DMS114 treated with DMSO at 0.1 percent for 48 hours (cell line): ENCODE measurements around the gene AFF1.

Source experiments
- DNase-seq: peaks from one replicate; lab custom pipeline; 2025; ENCODE audit not compliant: unreplicated experiment; lab: John Stamatoyannopoulos, UW

The AFF1 gene

GRCh38 chr4:86950831-86951525, 16.2 kb downstream of the AFF1 start:
- DNase-seq, result no peak

- no peak for DNase-seq
Observed at GRCh38 chr4:86955888-86956451, 21.2 kb downstream of the AFF1 start.

GRCh38 chr4:86957215-86957614, 22.4 kb downstream of the AFF1 start:
- DNase-seq, result no peak

- no peak for DNase-seq
Observed at GRCh38 chr4:86959588-86960500, 25.0 kb downstream of the AFF1 start.

- DNase-seq, result no peak
Observed at GRCh38 chr4:86960557-86960961, 25.7 kb downstream of the AFF1 start.

GRCh38 chr4:86961116-86961515, 26.3 kb downstream of the AFF1 start:
- no peak for DNase-seq

- no peak for DNase-seq
Observed at GRCh38 chr4:86961605-86962295, 26.9 kb downstream of the AFF1 start.

- no peak for DNase-seq
Observed at GRCh38 chr4:86963697-86964096, 28.9 kb downstream of the AFF1 start.

GRCh38 chr4:86965019-86965976, 30.5 kb downstream of the AFF1 start:
- DNase-seq, result no peak

- DNase-seq, result no peak
Observed at GRCh38 chr4:86967073-86967472, 32.3 kb downstream of the AFF1 start.

- no peak for DNase-seq
Observed at GRCh38 chr4:86967798-86968197, 33.0 kb downstream of the AFF1 start.

GRCh38 chr4:86968547-86968946, 33.7 kb downstream of the AFF1 start:
- no peak for DNase-seq

- no peak for DNase-seq
Observed at GRCh38 chr4:86970447-86971354, 35.9 kb downstream of the AFF1 start.

- no peak for DNase-seq
Observed at GRCh38 chr4:86971355-86971683, 36.5 kb downstream of the AFF1 start.

GRCh38 chr4:86972997-86973396, 38.2 kb downstream of the AFF1 start:
- no peak for DNase-seq

- DNase-seq, result no peak
Observed at GRCh38 chr4:86973668-86974067, 38.9 kb downstream of the AFF1 start.

GRCh38 chr4:86974551-86974994, 39.8 kb downstream of the AFF1 start:
- no peak for DNase-seq

GRCh38 chr4:86975927-86976326, 41.1 kb downstream of the AFF1 start:
- DNase-seq, result no peak

GRCh38 chr4:86976801-86977485, 42.1 kb downstream of the AFF1 start:
- DNase-seq, result no peak
